Muscle of leg (tissue), 16 donors: ENCODE data around the gene LSAMP. TPM values are rescaled to one million over a fixed set of nuclear protein-coding genes. Genes with fewer than 3 reads are reported as not detected.

ENCODE experiments used
- DNase-seq: peaks from one replicate; pipeline ENCODE4 v3.0.0; 2013
- H3K27ac ChIP-seq: one replicate; pipeline ENCODE4 v1.5.1; 2013; ENCODE audit warnings: mild to moderate bottlenecking, low read length, control low read depth
- H3K27me3 ChIP-seq: one replicate; pipeline ENCODE4 v1.6.1; 2013; ENCODE audit warnings: low read length; ENCODE audit not compliant: control insufficient read depth, insufficient read depth
- H3K36me3 ChIP-seq: one replicate; pipeline ENCODE4 v1.6.1; 2013; ENCODE audit warnings: low read length; ENCODE audit not compliant: control insufficient read depth, insufficient read depth
- H3K4me1 ChIP-seq: one replicate; pipeline ENCODE4 v1.6.1; 2013; ENCODE audit warnings: low read length; ENCODE audit not compliant: control insufficient read depth, insufficient read depth
- H3K4me3 ChIP-seq: one replicate; pipeline ENCODE4 v1.5.1; 2013; ENCODE audit warnings: low read length, control low read depth
- H3K9me3 ChIP-seq: replicated peaks from 2 replicates; pipeline ENCODE4 v1.6.1; 2013; ENCODE audit warnings: low read depth, low read length; ENCODE audit not compliant: control insufficient read depth
- WGBS: methylation state at CpG from one replicate; pipeline ENCODE4 v1.1.5; 2013; ENCODE audit warnings: missing lambda C conversion rate; ENCODE audit not compliant: insufficient coverage; 5-methylcytosine and 5-hydroxymethylcytosine counted together
- long read RNA-seq, 11 donors: transcript quantifications; one replicate each; lab custom pipeline, GENCODE V29; 2026
- polyA plus RNA-seq, 8 donors: library from polyadenylated mRNA; unstranded; fragments of 120-200 nt; gene quantifications; one replicate each; pipeline versions ENCODE4 v1.2.1 to v1.2.3, GENCODE V29; 2013; ENCODE audit warnings: inconsistent platforms in 1 of 8, low replicate concordance in 1 of 8; ENCODE audit not compliant: insufficient read length in 8 of 8, insufficient read depth in 1 of 8
- total RNA-seq: library from RNA; stranded (reverse); fragments of 120-200 nt; gene quantifications from one replicate; pipeline ENCODE4 v1.2.4, GENCODE V29; 2013

Gene LSAMP
- total RNA-seq (9.8 TPM), polyA plus RNA-seq (10 to 100 TPM in 2 of 8 donors, 1 to 10 TPM in 6; 3.5 to 13.4 (median 6.1) TPM)
- long read RNA-seq, donor 1, full-length matches to known transcripts = 2 of 2 reads
- long read RNA-seq, donor 1, partial matches to known transcripts = 0 of 2 reads
- long read RNA-seq, donor 1, other reads (novel, unspliced or antisense) = 0 of 2 reads
- long read RNA-seq, donor 2 = 0 reads
- long read RNA-seq, donor 3, full-length matches to known transcripts = 5 of 5 reads
- long read RNA-seq, donor 3, partial matches to known transcripts = 0 of 5 reads
- long read RNA-seq, donor 3, other reads (novel, unspliced or antisense) = 0 of 5 reads
- long read RNA-seq, donor 4, full-length matches to known transcripts = 6 of 6 reads
- long read RNA-seq, donor 4, partial matches to known transcripts = 0 of 6 reads
- long read RNA-seq, donor 4, other reads (novel, unspliced or antisense) = 0 of 6 reads
- long read RNA-seq, donor 5, full-length matches to known transcripts = 8 of 8 reads
- long read RNA-seq, donor 5, partial matches to known transcripts = 0 of 8 reads
- long read RNA-seq, donor 5, other reads (novel, unspliced or antisense) = 0 of 8 reads
- long read RNA-seq, donor 6, full-length matches to known transcripts = 3 of 3 reads
- long read RNA-seq, donor 6, partial matches to known transcripts = 0 of 3 reads
- long read RNA-seq, donor 6, other reads (novel, unspliced or antisense) = 0 of 3 reads
- long read RNA-seq, donor 7, full-length matches to known transcripts = 1 of 1 reads
- long read RNA-seq, donor 7, partial matches to known transcripts = 0 of 1 reads
- long read RNA-seq, donor 7, other reads (novel, unspliced or antisense) = 0 of 1 reads
- long read RNA-seq, donor 8, full-length matches to known transcripts = 1 of 1 reads
- long read RNA-seq, donor 8, partial matches to known transcripts = 0 of 1 reads
- long read RNA-seq, donor 8, other reads (novel, unspliced or antisense) = 0 of 1 reads
- long read RNA-seq, donor 9 = 0 reads
- long read RNA-seq, donor 10, full-length matches to known transcripts = 7 of 7 reads
- long read RNA-seq, donor 10, partial matches to known transcripts = 0 of 7 reads
- long read RNA-seq, donor 10, other reads (novel, unspliced or antisense) = 0 of 7 reads
- long read RNA-seq, donor 11, full-length matches to known transcripts = 2 of 2 reads
- long read RNA-seq, donor 11, partial matches to known transcripts = 0 of 2 reads
- long read RNA-seq, donor 11, other reads (novel, unspliced or antisense) = 0 of 2 reads

- 2% methylated on average over 9 of the region's 15 CpGs for WGBS
- H3K4me3 ChIP-seq = peak within 1 kb of the TSS; percentile 51
- H3K36me3 ChIP-seq = no peaks in the 10 kb centered on the region
- no peaks in the 10 kb centered on the region for H3K9me3 ChIP-seq
- peak within 1 kb of the TSS; percentile 67 for H3K27ac ChIP-seq
- DNase-seq = peak; percentile 79
- peaks cover 5% of the 10 kb centered on the region for H3K4me1 ChIP-seq
- peaks cover 3% of the 10 kb centered on the region for H3K27me3 ChIP-seq
Observed at GRCh38 chr3:116445311-116445841, at the start of gene LSAMP. Gene LSAMP, minus strand, starts transcription at chr3:116445487.

GRCh38 chr3:116492379-116492778, 47.1 kb upstream of the LSAMP start:
- Histone ChIP-seq H3K27me3 (no peaks in the 10 kb centered on the region), H3K4me3 (no peak overlapping the region), H3K9me3 (no peaks in the 10 kb centered on the region), H3K4me1 (no peaks in the 10 kb centered on the region), H3K27ac (no peak overlapping the region), H3K36me3 (no peaks in the 10 kb centered on the region)
- WGBS = no CpG with 5 or more reads among the region's 2 CpGs
- no peak for DNase-seq

GRCh38 chr3:116483135-116483534, 37.8 kb upstream of the LSAMP start:
- DNase-seq = no peak
- H3K27me3 ChIP-seq = no peaks in the 10 kb centered on the region
- H3K9me3 ChIP-seq = peaks cover 10% of the 10 kb centered on the region
- no peak overlapping the region for H3K27ac ChIP-seq
- no CpG with 5 or more reads among the region's 4 CpGs for WGBS
- no peaks in the 10 kb centered on the region for H3K4me1 ChIP-seq
- no peak overlapping the region for H3K4me3 ChIP-seq
- H3K36me3 ChIP-seq = no peaks in the 10 kb centered on the region

GRCh38 chr3:116476691-116477090, 31.4 kb upstream of the LSAMP start:
- Histone ChIP-seq H3K36me3 (no peaks in the 10 kb centered on the region), H3K9me3 (peaks cover 8% of the 10 kb centered on the region), H3K4me3 (no peak overlapping the region), H3K27ac (no peak overlapping the region), H3K27me3 (no peaks in the 10 kb centered on the region), H3K4me1 (no peaks in the 10 kb centered on the region)
- DNase-seq = peak; percentile 18

- H3K4me3 ChIP-seq = no peak overlapping the region
- no peak overlapping the region for H3K27ac ChIP-seq
- no peaks in the 10 kb centered on the region for H3K36me3 ChIP-seq
- DNase-seq = no peak
- peaks cover 8% of the 10 kb centered on the region for H3K9me3 ChIP-seq
- no peaks in the 10 kb centered on the region for H3K4me1 ChIP-seq
- H3K27me3 ChIP-seq = no peaks in the 10 kb centered on the region
Observed at GRCh38 chr3:116474801-116475200, 29.5 kb upstream of the LSAMP start.

- peak; percentile 9 for DNase-seq
- no CpG with 5 or more reads among the region's 2 CpGs for WGBS
- Histone ChIP-seq H3K9me3 (peaks cover 5% of the 10 kb centered on the region), H3K4me3 (no peak overlapping the region), H3K4me1 (no peaks in the 10 kb centered on the region), H3K36me3 (no peaks in the 10 kb centered on the region), H3K27me3 (no peaks in the 10 kb centered on the region), H3K27ac (no peak overlapping the region)
Observed at GRCh38 chr3:116474032-116474780, 28.9 kb upstream of the LSAMP start.

GRCh38 chr3:116473602-116474001, 28.3 kb upstream of the LSAMP start:
- no peak overlapping the region for H3K4me3 ChIP-seq
- no peaks in the 10 kb centered on the region for H3K4me1 ChIP-seq
- no peaks in the 10 kb centered on the region for H3K36me3 ChIP-seq
- no peaks in the 10 kb centered on the region for H3K27me3 ChIP-seq
- no peak for DNase-seq
- H3K9me3 ChIP-seq = no peaks in the 10 kb centered on the region
- H3K27ac ChIP-seq = no peak overlapping the region

GRCh38 chr3:116470605-116471197, 25.4 kb upstream of the LSAMP start:
- WGBS = no CpG with 5 or more reads among the region's 4 CpGs

GRCh38 chr3:116469546-116469945, 24.3 kb upstream of the LSAMP start:
- Histone ChIP-seq H3K4me1 (no peaks in the 10 kb centered on the region), H3K27me3 (no peaks in the 10 kb centered on the region), H3K4me3 (no peak overlapping the region), H3K9me3 (no peaks in the 10 kb centered on the region), H3K36me3 (no peaks in the 10 kb centered on the region), H3K27ac (no peak overlapping the region)
- WGBS = no CpG with 5 or more reads among the region's 3 CpGs
- no peak for DNase-seq

More at GRCh38 chr3:116470605-116471197, 25.4 kb upstream of the LSAMP start:
- Histone ChIP-seq H3K36me3 (no peaks in the 10 kb centered on the region), H3K27me3 (no peaks in the 10 kb centered on the region), H3K27ac (no peak overlapping the region), H3K9me3 (no peaks in the 10 kb centered on the region), H3K4me1 (no peaks in the 10 kb centered on the region), H3K4me3 (no peak overlapping the region)
- DNase-seq = no peak
